Vagina (tissue), 2 donors: ENCODE results near the gene ATP6V1E1. TPM values are rescaled to one million over a fixed set of nuclear protein-coding genes. Genes with fewer than 3 reads are reported as not detected.

ENCODE experiments used
- DNase-seq, 2 donors: peaks; one replicate each; pipeline ENCODE4 v3.0.0-alpha.2; 2017; ENCODE audit errors: extremely low spot score in 2 of 2
- H3K27ac ChIP-seq: fragments of 200-600 bp; sonication (generic); one replicate; pipeline ENCODE4 v1.5.1; 2019
- H3K27me3 ChIP-seq: fragments of 200-600 bp; sonication (generic); one replicate; pipeline ENCODE4 v1.5.1; 2019
- H3K36me3 ChIP-seq, 2 donors: fragments of 200-600 bp; sonication (generic); one replicate each; pipeline ENCODE4 v1.5.1; 2017 to 2019
- H3K4me1 ChIP-seq: fragments of 200-600 bp; sonication (generic); one replicate; pipeline ENCODE4 v1.5.1; 2019
- H3K4me3 ChIP-seq, 2 donors: fragments of 200-600 bp; sonication (generic); 1 replicate in 1 of 2; 2 replicates in 1 of 2; pipeline ENCODE4 v1.5.1; 2016 to 2019
- H3K9me3 ChIP-seq: fragments of 200-600 bp; sonication (generic); one replicate; pipeline ENCODE4 v1.5.1; 2019
- POLR2A ChIP-seq, 2 donors: fragments of 450-650 bp; IDR thresholded peaks; one replicate each; pipeline ENCODE4 v1.6.1; 2017; ENCODE audit warnings: antibody characterized with exemption in 2 of 2, mild to moderate bottlenecking in 2 of 2, moderate library complexity in 2 of 2
- POLR2AphosphoS5 ChIP-seq, 2 donors: sonication (generic); formaldehyde crosslinking; IDR thresholded peaks; one replicate each; pipeline ENCODE4 v1.9.0; 2017; ENCODE audit warnings: antibody characterized with exemption in 2 of 2, mild to moderate bottlenecking in 2 of 2, low read depth in 1 of 2; ENCODE audit not compliant: insufficient read depth in 1 of 2
- intact Hi-C: fragments of 100-400 bp; cut with DNase I; formaldehyde crosslinking; loops from one replicate; pipeline ENCODE4 v1.15.1; 2023
- total RNA-seq: library from RNA; depleted of rRNA; stranded (reverse); fragments of >200 nt; gene quantifications from one replicate; pipeline ENCODE4 v1.2.3, GENCODE V29; 2016
- TF ChIP-seq, protein P1 (sequence below), 3 experiments: fragments of 450-650 bp in 2 of 3; fragments of 200-600 bp in 1 of 3; sonication (generic) in 1 of 3; IDR thresholded peaks; one replicate each; pipeline ENCODE4 v1.5.1; 2017 to 2019; ENCODE audit warnings: antibody characterized with exemption in 3 of 3, mild to moderate bottlenecking in 2 of 3, moderate library complexity in 2 of 3

The ATP6V1E1 gene
- total RNA-seq, 1 donor from 2014 or later, result 88.9 TPM

DNA sequence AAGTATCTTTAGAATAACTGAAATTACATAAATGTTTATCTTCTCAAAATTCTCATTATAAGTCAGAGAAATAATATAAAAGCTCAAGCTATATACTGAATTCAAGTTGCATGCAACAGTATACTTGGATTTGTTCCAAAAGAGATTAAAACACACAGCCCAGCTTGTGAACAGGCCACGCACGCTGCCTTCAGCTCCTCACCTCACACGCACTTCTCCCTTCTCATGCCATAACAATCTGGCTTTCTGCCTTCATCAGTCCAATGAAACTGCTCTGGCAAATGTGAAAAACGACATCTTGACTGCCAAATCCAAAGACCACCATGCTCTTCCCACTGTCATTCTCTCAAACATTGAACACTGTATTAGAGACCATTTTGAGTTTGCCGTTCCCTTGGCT, 22.1 kb downstream of the ATP6V1E1 start:
- intact Hi-C loops, result no loop called here
- H3K36me3 ChIP-seq, result peaks cover 0 to 21% of the 10 kb centered on the region in 2 donors
- H3K27me3 ChIP-seq, result no peaks in the 10 kb centered on the region
- H3K4me3 ChIP-seq, result no peak overlapping the region
- H3K4me1 ChIP-seq, result peaks cover 5% of the 10 kb centered on the region
- no peaks in the 10 kb centered on the region for H3K9me3 ChIP-seq
- H3K27ac ChIP-seq, result no peak overlapping the region
- no peak for DNase-seq
- no peak for TF ChIP-seq POLR2AphosphoS5 (IDR thresholded peaks at IDR 0.05; ENCODE audit: insufficient read depth in 1 of 2, low read depth in 1 of 2)
- TF ChIP-seq POLR2A (IDR thresholded peaks at IDR 0.05), result no peak
- TF ChIP-seq, protein P1, sequence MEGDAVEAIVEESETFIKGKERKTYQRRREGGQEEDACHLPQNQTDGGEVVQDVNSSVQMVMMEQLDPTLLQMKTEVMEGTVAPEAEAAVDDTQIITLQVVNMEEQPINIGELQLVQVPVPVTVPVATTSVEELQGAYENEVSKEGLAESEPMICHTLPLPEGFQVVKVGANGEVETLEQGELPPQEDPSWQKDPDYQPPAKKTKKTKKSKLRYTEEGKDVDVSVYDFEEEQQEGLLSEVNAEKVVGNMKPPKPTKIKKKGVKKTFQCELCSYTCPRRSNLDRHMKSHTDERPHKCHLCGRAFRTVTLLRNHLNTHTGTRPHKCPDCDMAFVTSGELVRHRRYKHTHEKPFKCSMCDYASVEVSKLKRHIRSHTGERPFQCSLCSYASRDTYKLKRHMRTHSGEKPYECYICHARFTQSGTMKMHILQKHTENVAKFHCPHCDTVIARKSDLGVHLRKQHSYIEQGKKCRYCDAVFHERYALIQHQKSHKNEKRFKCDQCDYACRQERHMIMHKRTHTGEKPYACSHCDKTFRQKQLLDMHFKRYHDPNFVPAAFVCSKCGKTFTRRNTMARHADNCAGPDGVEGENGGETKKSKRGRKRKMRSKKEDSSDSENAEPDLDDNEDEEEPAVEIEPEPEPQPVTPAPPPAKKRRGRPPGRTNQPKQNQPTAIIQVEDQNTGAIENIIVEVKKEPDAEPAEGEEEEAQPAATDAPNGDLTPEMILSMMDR (IDR thresholded peaks at IDR 0.05), result no peak

DNA sequence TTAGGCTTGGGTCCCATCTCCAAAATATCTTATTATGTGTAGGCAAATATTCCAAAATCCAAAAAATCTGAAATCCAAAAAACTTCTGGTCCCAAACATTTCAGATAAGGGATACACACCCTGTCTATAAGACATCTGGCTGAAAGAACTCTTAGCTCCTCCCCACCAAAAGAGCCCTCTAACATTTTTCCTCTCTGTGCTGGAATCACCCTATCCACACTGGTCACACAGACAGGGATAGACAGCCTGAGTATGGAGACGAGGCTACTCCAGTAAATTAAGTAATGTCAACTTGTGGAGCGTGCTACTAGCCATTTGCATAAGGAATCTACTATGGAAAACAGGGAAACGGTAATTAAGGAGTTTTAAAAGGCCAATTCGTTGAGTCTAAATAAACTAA, 24.9 kb downstream of the ATP6V1E1 start:
- peaks cover 8% of the 10 kb centered on the region for H3K4me1 ChIP-seq
- DNase-seq, result no peak
- no peaks in the 10 kb centered on the region for H3K27me3 ChIP-seq
- H3K36me3 ChIP-seq, result peaks cover 0 to 24% of the 10 kb centered on the region in 2 donors
- H3K4me3 ChIP-seq, result no peak overlapping the region
- no peak overlapping the region for H3K27ac ChIP-seq
- intact Hi-C loops, result no loop called here
- no peaks in the 10 kb centered on the region for H3K9me3 ChIP-seq
- TF ChIP-seq, protein P1 (IDR thresholded peaks at IDR 0.05), result no peak
- no peak for TF ChIP-seq POLR2AphosphoS5 (IDR thresholded peaks at IDR 0.05; ENCODE audit: insufficient read depth in 1 of 2, low read depth in 1 of 2)

DNA sequence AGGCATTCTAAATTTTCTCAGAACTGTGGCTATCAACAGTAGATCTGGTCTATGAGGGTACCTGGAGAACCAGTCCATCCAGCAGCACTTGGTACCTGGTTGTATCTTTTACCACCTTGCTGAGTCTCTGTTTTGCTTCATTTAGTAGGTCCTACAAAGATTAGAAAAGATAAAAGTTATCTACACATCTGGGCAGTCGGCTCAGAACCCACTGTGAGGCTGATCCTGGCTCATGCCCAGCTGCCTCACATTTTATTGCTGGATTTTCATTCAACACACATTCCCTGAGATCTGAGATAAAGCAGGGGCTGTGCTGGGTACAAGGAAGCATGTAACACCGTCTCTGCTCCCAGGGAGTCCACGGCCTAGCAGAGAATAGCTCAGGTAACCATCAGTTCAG, 27.5 kb downstream of the ATP6V1E1 start:
- no peak for DNase-seq
- Histone ChIP-seq H3K27me3 (no peaks in the 10 kb centered on the region), H3K4me1 (peaks cover 8% of the 10 kb centered on the region), H3K27ac (no peak overlapping the region), H3K36me3 (peaks cover 0 to 41% of the 10 kb centered on the region in 2 donors), H3K4me3 (no peak overlapping the region), H3K9me3 (no peaks in the 10 kb centered on the region)
- no peak for TF ChIP-seq POLR2A (IDR thresholded peaks at IDR 0.05)
- TF ChIP-seq, protein P1 (IDR thresholded peaks at IDR 0.05), result no peak
- TF ChIP-seq POLR2AphosphoS5 (IDR thresholded peaks at IDR 0.05; ENCODE audit: insufficient read depth in 1 of 2, low read depth in 1 of 2), result no peak
- intact Hi-C loops, result no loop called here

DNA sequence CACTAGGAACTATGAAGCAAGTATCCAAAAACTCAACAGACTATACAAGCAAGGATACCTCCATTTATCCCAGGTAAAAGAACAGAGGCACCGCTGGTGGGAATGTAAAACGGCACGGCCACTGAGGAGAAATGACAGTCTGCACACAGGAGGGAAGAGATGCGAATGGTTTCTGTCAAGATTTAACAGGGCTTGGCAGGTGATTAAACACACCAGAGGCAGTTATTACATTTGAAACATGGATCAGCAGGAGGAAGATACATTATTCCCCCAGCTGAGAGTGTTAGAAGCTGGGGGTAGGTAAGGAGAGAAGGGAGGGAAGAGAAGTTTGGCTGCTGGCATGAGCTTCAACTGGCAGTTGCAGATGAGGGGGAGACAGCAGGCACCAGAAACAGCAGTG, 30.2 kb downstream of the ATP6V1E1 start:
- no peaks in the 10 kb centered on the region for H3K9me3 ChIP-seq
- TF ChIP-seq POLR2A (IDR thresholded peaks at IDR 0.05), result no peak
- TF ChIP-seq, protein P1 (IDR thresholded peaks at IDR 0.05), result no peak
- TF ChIP-seq POLR2AphosphoS5 (IDR thresholded peaks at IDR 0.05; ENCODE audit: insufficient read depth in 1 of 2, low read depth in 1 of 2), result no peak
- peaks cover 0 to 68% of the 10 kb centered on the region in 2 donors for H3K36me3 ChIP-seq
- H3K27me3 ChIP-seq, result no peaks in the 10 kb centered on the region
- no peak overlapping the region for H3K4me3 ChIP-seq
- DNase-seq, result no peak
- no peak overlapping the region for H3K27ac ChIP-seq
- H3K4me1 ChIP-seq, result peaks cover 8% of the 10 kb centered on the region
- intact Hi-C loops, result no loop called here

DNA sequence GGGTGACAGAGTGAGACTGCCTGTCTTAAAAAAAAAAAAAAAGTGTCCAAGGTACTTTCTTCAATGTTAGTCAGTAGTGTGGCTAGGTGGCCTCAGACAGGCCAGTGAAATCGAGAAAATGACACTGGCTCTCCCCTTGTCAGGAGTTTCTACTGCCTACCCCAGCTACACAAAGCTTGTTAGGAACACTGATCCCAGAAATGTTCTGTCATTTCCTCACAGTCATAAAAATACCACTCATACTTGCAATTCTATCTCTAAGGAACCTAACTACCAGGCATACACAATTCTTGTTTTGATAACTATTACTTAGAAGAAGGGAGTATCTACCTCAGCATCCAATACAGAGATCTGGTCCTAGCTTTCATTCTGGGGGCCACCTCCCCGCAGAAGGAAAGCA, 31.3 kb downstream of the ATP6V1E1 start:
- Histone ChIP-seq H3K27me3 (no peaks in the 10 kb centered on the region), H3K9me3 (no peaks in the 10 kb centered on the region), H3K4me1 (peaks cover 8% of the 10 kb centered on the region), H3K27ac (no peak overlapping the region), H3K4me3 (no peak overlapping the region), H3K36me3 (peaks cover 0 to 79% of the 10 kb centered on the region in 2 donors)
- DNase-seq, result no peak
- TF ChIP-seq POLR2A (IDR thresholded peaks at IDR 0.05), result no peak
- no peak for TF ChIP-seq POLR2AphosphoS5 (IDR thresholded peaks at IDR 0.05; ENCODE audit: insufficient read depth in 1 of 2, low read depth in 1 of 2)
- TF ChIP-seq, protein P1 (IDR thresholded peaks at IDR 0.05), result no peak
- intact Hi-C loops, result no loop called here
